ENCODE results near the gene RFT1. TPM values are rescaled to one million over a fixed set of nuclear protein-coding genes. Genes with fewer than 3 reads are reported as not detected.

RFT1 gene
- total and polyA plus RNA-seq, 10 donors: 6.0 to 25.6 (median 15.4) TPM

DNA sequence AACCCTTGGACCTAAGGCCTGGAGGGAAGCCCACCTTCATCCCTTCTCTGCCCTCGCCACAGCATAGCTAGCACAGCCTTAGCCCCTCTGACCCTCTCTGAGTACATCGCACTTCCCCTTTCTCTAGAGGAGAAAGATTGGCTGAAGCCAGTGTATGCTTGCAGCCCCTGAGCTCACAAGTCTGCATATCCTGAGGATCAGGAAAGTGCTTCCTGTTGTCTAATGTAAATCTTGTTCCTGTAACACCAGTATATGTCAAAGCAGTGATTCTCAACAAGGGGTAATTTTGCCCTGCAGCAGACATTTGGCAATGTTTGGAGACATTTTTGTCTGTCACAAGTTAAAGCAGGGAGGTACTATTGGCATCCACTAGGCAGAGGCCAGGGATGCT, 28.5 kb upstream of the RFT1 start:
- Histone ChIP-seq H3K4me1 (peaks cover 8 to 70% (median 52%) of the 10 kb centered on the region in 6 donors), H3K27me3 (replicated peaks in 1 of 7) (peaks cover 0 to 37% (median 9%) of the 10 kb centered on the region in 7 donors), H3K9me3 (no peaks in the 10 kb centered on the region), H3K27ac (peak overlapping the region in 4 of 8 donors; percentile 14 to 98 (median 40)), H3K4me3 (no peak overlapping the region), H3K36me3 (no peaks in the 10 kb centered on the region)
- intact Hi-C loops (cut with DNase I; ENCODE audit: low total_unique reads): no loop called here
- DNase-seq: no peak
- WGBS, 5 donors: 41 to 62% (median 55%) methylated on average over 2 of the region's 2 CpGs
- TF ChIP-seq POLR2A (IDR thresholded peaks at IDR 0.05): no peak
- no peak for TF ChIP-seq POLR2AphosphoS5 (IDR thresholded peaks at IDR 0.05)
- no peak for TF ChIP-seq CTCF (IDR thresholded peaks at IDR 0.05 in 8 of 11, conservative IDR thresholded peaks at IDR 0.05 in 3 of 11)

DNA sequence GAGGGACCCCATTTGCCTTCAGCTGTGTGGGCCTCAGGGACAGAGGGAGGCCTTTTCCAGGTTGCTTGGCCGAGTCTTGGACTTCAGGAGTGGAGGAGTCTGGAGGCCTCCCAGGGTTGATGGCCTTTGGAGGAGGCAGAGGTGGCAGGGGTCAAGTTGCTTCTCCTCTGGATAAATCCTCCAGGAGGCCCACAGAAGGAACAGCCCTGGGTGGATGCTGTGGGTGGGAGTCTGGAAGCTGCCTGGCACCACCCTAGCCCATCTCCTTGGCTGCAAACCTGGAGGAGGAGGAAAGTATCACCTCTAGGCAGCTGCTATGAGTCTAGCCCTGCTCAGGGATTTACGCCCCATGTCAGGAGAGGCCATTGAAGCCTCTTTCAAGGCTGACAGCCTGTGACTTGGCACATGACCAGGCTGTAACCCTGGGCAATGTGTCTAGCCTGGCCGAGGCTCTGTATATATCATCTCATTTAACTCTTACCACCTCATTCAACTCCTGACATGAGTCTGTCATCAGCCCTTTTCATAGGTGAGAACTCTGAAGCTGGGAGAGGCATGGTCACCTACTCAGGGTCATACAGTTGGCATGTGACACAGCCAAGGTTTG, 27.8 kb upstream of the RFT1 start:
- Histone ChIP-seq H3K9me3 (no peaks in the 10 kb centered on the region), H3K27me3 (replicated peaks in 1 of 7) (peaks cover 0 to 41% (median 9%) of the 10 kb centered on the region in 7 donors), H3K4me1 (peaks cover 8 to 64% (median 45%) of the 10 kb centered on the region in 6 donors), H3K4me3 (no peak overlapping the region), H3K36me3 (no peaks in the 10 kb centered on the region), H3K27ac (peak overlapping the region in 1 of 8 donors; percentile 63)
- DNase-seq: no peak
- WGBS, 5 donors: 61 to 86% (median 74%) methylated on average over 3 of the region's 3 CpGs
- intact Hi-C loops (cut with DNase I; ENCODE audit: low total_unique reads): no loop called here
- TF ChIP-seq POLR2AphosphoS5 (IDR thresholded peaks at IDR 0.05) (no peak), CTCF (IDR thresholded peaks at IDR 0.05 in 8 of 11, conservative IDR thresholded peaks at IDR 0.05 in 3 of 11) (no peak), POLR2A (IDR thresholded peaks at IDR 0.05) (no peak)

DNA sequence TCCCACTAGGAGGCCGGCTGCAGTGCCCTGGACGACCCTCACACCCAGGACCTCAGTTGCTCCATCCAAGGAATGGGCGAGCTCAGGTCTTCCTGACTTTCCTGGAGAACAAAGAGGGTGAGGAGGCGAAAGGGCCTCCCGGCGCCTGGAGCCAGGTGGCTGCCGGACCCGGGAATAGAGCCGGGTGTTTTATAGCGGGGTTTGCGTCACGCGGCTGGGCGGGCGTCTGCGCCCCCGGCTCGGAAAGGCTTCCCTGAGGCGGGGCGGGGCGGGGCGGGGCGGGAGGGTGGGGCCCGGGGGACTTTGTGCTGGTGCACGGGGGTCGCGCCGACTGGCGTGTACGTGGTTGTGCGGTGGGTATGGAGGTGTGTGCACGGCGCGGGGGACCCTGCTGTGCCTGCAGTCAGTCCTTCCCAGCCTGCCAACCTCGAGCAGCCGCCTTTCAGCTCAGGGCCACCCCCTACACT, 26.2 kb upstream of the RFT1 start:
- Histone ChIP-seq H3K27me3 (replicated peaks in 1 of 7) (peaks cover 0 to 51% (median 9%) of the 10 kb centered on the region in 7 donors), H3K9me3 (no peaks in the 10 kb centered on the region), H3K27ac (no peak overlapping the region), H3K4me3 (no peak overlapping the region), H3K4me1 (peaks cover 8 to 67% (median 34%) of the 10 kb centered on the region in 6 donors), H3K36me3 (no peaks in the 10 kb centered on the region)
- no peak for DNase-seq
- 8 to 28% (median 14%) methylated on average over 15 to 36 of the region's 36 CpGs for whole genome bisulfite sequencing, 5 donors
- no peak for TF ChIP-seq POLR2A (IDR thresholded peaks at IDR 0.05)
- no peak for TF ChIP-seq CTCF (IDR thresholded peaks at IDR 0.05 in 8 of 11, conservative IDR thresholded peaks at IDR 0.05 in 3 of 11)
- no peak for TF ChIP-seq POLR2AphosphoS5 (IDR thresholded peaks at IDR 0.05)
- intact Hi-C loops (cut with DNase I; ENCODE audit: low total_unique reads): no loop called here

GRCh38 chr3:53155760-53156159, 25.5 kb upstream of the RFT1 start:
- H3K27ac ChIP-seq: no peak overlapping the region
- H3K36me3 ChIP-seq: no peaks in the 10 kb centered on the region
- no peak for TF ChIP-seq POLR2AphosphoS5 (IDR thresholded peaks at IDR 0.05)
- H3K27me3 ChIP-seq (replicated peaks in 1 of 7): peaks cover 0 to 51% (median 9%) of the 10 kb centered on the region in 7 donors
- H3K9me3 ChIP-seq: no peaks in the 10 kb centered on the region
- intact Hi-C loops (cut with DNase I; ENCODE audit: low total_unique reads): no loop called here
- no peak overlapping the region for H3K4me3 ChIP-seq
- 86 to 91% (median 90%) methylated on average over 5 to 6 of the region's 6 CpGs for WGBS, 5 donors
- H3K4me1 ChIP-seq: peaks cover 8 to 65% (median 33%) of the 10 kb centered on the region in 6 donors
- DNase-seq: no peak

Data from spleen (tissue), 11 donors.